Middle frontal gyrus (tissue), 1 donor: ENCODE data around the gene SLC22A17.

Source experiments
- DNase-seq: peaks from one replicate; pipeline ENCODE4 v3.0.0-alpha.2; 2015; ENCODE audit warnings: low spot score; ENCODE audit errors: extremely low spot score

Gene SLC22A17

GRCh38 chr14:23382276-23382675 lies 29.6 kb upstream of the SLC22A17 start:
- DNase-seq: no peak

- DNase-seq: no peak
Observed at GRCh38 chr14:23381871-23382270, 29.2 kb upstream of the SLC22A17 start.

GRCh38 chr14:23380976-23381375 lies 28.3 kb upstream of the SLC22A17 start:
- no peak for DNase-seq

GRCh38 chr14:23380197-23380914 lies 27.7 kb upstream of the SLC22A17 start:
- DNase-seq: no peak

GRCh38 chr14:23379366-23380196 lies 26.9 kb upstream of the SLC22A17 start:
- no peak for DNase-seq

GRCh38 chr14:23378612-23379220 lies 26.0 kb upstream of the SLC22A17 start:
- DNase-seq: no peak

- DNase-seq: no peak
Observed at GRCh38 chr14:23377573-23378563, 25.2 kb upstream of the SLC22A17 start.

- DNase-seq: no peak
Observed at GRCh38 chr14:23377198-23377550, 24.5 kb upstream of the SLC22A17 start.

GRCh38 chr14:23376482-23377197 lies 24.0 kb upstream of the SLC22A17 start, which contains the start of gene CMTM5:
Gene CMTM5 (plus strand): TSS chr14:23377046. CDS start chr14:23377252, 206 bp downstream.
- DNase-seq: peak; percentile 77

- DNase-seq: no peak
Observed at GRCh38 chr14:23375527-23376251, 23.0 kb upstream of the SLC22A17 start.

GRCh38 chr14:23373041-23373440 lies 20.4 kb upstream of the SLC22A17 start:
- no peak for DNase-seq

GRCh38 chr14:23372509-23372908 lies 19.8 kb upstream of the SLC22A17 start, which contains the start of gene IL25:
Gene IL25 (plus strand): TSS chr14:23372809.
- DNase-seq: no peak

GRCh38 chr14:23371865-23372264 lies 19.2 kb upstream of the SLC22A17 start:
- no peak for DNase-seq

- no peak for DNase-seq
Observed at GRCh38 chr14:23370221-23370620, 17.5 kb upstream of the SLC22A17 start.

- DNase-seq: no peak
Observed at GRCh38 chr14:23366426-23366921, 13.8 kb upstream of the SLC22A17 start.

- DNase-seq: no peak
Observed at GRCh38 chr14:23365732-23366425, 13.2 kb upstream of the SLC22A17 start.

GRCh38 chr14:23365036-23365731 lies 12.5 kb upstream of the SLC22A17 start, which contains the start of gene EFS:
Gene EFS (minus strand): TSS chr14:23365172. CDS start chr14:23365025, 147 bp downstream.
- DNase-seq: no peak
